NCI-H146 treated with DMSO at 0.1 percent for 48 hours (cell line): ENCODE data around the gene TMEM14A.
"Not testable (repeated sequence)": the region's sequence is repeated elsewhere in the genome, so short reads cannot be mapped to it uniquely, and the experiment has no call there.

Experiments used
- DNase-seq: peaks from one replicate; lab custom pipeline; 2025; ENCODE audit not compliant: unreplicated experiment; lab: John Stamatoyannopoulos, UW

TMEM14A gene

GRCh38 chr6:52694404-52694803 is 23.5 kb downstream of the TMEM14A start:
- DNase-seq = no peak

DNA sequence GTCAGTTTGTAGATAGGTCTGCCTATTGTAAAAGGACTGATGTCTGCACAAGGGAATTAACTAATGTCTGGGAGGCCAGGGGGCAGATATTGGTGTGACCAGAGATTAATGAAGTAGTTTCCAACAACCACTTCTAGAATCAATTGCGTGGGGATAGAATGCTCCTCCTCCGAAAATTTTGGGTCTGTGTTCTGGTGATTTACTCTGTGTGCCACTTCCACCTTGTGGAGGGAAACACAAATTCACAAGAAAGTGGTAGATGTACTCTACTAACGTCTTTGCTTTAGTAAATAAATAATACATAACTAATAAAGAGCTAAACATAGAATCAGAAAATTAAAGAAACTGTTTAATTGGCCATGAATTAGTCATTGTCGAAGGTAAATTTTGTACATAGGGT is 25.5 kb downstream of the TMEM14A start:
- DNase-seq = no peak

DNA sequence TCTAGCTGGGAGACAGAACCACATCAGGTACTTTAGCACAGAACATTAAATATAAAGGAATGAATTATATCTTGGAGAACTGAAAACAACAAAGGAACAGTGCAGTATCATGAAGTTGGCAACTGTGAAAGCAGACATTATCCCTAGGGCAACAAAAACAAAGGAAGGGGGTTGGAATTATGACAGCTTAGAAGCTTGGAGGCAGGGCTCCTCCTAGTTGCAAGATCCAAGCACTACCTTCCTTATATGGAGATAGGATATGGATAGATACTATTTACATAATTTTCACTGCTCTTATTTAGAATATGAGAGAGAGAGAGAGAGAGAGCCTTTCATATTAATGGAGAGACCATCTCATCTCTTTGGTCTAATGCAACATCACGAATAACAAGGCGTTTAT is 27.0 kb downstream of the TMEM14A start:
- DNase-seq = no peak

DNA sequence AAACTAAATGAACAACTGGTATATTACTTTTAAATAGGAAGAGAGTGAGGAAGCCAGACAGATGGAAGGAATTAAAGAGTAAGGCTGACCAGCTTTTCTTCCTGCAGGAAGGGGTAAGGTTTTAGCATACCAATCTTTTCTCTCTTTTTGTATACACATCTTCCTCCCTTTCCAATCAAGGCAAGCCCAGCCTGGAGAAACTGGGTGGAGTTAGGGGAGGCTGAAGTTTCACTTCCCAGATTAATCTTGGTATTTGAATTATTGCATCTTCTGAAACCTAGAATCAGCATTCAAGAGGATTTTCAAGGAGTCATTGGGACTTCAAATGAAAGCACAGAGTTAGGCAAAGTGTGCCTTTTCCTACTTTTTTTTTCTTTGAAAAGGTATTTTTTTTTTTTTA is 33.1 kb downstream of the TMEM14A start:
- DNase-seq = no peak

- not testable (repeated sequence) for DNase-seq
Measured at GRCh38 chr6:52704781-52705502, 34.0 kb downstream of the TMEM14A start.

- DNase-seq = no peak
Measured at GRCh38 chr6:52706001-52706400, 35.1 kb downstream of the TMEM14A start.

DNA sequence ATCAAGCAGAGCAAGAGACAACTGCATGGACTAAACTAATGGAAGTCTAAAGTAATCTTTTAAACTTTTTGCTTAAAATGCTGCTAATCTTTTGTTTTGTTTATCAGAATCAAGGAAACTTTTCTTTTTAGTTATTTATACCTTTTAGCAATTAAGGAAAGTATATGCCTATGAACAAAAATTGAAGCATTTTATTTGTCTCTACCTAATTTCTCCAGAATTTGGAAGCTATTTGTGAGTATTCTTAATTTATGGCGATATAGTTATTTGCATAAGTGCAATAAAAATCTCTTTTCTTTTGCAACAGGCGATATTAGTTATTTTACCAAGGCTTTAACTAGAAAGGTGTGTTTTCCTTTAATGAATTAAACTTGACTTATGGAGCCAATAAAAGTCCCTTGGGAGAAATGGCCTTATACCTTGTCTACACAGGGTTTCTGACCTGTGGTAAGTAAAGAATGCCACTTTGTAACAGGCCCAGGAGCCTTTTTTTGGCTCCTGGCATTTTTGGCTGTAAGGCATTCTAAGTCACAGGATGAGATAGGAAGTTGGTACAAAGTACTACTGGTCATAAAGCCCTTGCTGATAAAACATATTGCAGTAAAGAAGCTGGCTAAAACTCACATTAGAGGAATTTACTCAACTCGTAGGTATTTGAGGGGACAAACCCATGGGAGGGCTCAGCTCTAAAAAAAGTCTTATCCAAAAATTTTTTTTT is 37.2 kb downstream of the TMEM14A start:
- no peak for DNase-seq

GRCh38 chr6:52712136-52712535 is 41.2 kb downstream of the TMEM14A start:
- no peak for DNase-seq

DNA sequence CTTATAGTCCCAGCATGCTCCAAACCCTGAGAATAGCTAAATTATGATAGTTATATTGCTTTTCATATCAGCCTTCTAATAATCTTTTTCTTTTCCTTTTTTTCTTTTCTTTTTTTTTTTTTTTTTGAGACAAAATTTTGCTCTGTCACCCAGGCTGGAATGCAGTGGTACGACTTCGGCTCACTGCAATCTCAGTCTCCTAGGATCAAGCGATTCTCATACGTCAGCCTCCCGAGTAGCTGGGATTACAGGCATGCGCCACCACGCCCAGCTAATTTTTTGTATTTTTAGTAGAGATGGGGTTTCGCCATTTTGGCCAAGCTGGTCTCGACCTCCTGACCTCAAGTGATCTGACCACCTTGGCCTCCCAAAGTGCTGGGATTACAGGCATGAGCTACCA is 43.8 kb downstream of the TMEM14A start:
- DNase-seq = not testable (repeated sequence)

DNA sequence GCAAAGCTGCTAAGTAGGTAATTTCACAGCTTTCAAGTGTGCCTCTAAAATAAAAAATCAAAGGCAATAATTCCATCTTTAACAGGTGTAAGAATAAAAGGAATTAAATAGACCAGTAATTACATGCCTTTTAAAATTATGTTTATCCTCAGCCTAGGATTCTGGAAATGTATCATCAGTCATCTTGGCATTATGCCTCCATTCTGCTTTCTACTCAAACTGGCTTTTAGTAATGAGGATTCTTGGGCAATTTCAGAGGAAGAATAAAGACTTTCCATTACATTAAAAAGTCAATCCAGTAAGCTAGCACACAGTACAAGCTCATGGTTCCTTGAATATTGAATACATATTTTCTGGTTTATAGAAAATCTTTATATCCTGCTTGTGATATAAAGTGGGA is 47.6 kb downstream of the TMEM14A start:
- no peak for DNase-seq

DNA sequence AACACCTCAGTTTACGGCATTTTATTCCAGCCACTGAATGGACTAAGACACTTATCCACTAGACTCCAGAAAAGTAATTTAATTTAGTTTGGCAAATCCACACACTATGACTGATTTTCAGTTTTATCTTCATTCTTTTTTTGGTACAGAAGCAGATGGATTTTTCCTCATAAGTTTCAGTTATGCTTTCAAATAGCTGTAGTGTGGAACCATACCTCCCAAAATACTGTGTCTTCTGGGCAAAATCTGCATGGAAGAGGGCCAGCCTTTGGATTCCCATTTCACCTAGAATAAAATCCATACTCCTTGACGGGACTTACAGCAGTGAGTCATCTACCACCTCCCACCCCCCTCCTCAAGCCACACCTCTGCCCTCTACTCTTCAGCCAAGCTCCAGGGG is 49.4 kb downstream of the TMEM14A start:
- no peak for DNase-seq

GRCh38 chr6:52724042-52724405 is 53.1 kb downstream of the TMEM14A start:
- DNase-seq = no peak

DNA sequence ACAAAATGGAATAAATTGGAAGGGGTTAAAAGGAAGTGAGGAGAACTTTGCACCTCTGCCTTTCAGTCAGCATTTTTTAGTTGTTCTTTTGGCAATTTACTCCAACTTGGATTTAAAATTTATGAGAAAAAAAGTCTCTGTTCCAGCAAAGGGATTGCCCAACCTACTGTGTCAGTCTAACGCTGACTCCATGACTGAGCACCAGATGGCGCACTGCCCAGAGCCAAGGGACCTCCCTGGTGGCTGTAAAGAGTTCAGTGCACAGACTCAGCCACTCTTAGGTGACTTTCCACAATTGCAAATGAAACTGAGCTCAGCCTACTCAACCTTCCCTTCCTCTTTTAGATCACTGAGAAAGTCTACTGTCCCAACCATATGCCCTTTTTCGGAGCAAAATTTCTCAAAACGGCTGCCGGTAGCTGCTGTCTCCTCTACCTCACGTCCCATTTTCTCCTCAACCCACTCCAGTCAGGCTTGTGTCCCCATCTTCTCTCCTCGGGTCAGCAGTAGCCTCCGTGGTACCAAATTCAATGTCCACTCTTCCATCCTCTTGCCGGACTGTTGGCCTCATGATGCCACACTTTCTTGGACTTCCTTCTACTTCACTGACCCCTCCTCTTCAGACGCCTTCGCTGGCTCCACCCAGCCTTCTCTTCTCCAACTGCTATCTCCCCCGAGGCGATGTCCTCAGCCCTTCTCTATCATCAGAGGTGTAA is 53.7 kb downstream of the TMEM14A start:
- DNase-seq = peak; percentile 59

GRCh38 chr6:52725143-52725534 is 54.2 kb downstream of the TMEM14A start:
- peak; percentile 50 for DNase-seq

GRCh38 chr6:52725535-52726192 is 54.8 kb downstream of the TMEM14A start:
- peak; percentile 89 for DNase-seq

- no peak for DNase-seq
Measured at GRCh38 chr6:52726193-52726542, 55.3 kb downstream of the TMEM14A start.

- DNase-seq = peak; percentile 42
Measured at GRCh38 chr6:52726741-52727535, 56.0 kb downstream of the TMEM14A start.

GRCh38 chr6:52727908-52728307 is 57.0 kb downstream of the TMEM14A start:
- DNase-seq = no peak

DNA sequence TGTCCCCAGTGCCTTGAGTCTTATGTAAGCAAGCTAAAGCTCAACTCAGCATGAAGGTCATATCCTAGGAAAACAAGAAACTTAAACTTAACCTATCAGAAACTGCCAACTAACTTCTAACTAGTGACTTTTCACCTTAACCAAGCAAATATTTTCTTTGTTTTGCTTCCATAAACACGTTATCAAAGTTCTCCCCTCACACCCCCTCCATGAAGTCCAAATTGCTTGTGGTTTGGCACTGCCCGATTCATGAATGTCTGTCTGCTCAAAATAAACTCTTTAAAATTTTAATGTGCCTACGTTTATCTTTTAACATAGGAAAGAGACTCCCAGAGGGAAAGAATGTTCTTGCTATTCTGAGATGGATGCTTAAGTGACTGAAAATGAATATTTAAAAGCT is 57.5 kb downstream of the TMEM14A start:
- no peak for DNase-seq

DNA sequence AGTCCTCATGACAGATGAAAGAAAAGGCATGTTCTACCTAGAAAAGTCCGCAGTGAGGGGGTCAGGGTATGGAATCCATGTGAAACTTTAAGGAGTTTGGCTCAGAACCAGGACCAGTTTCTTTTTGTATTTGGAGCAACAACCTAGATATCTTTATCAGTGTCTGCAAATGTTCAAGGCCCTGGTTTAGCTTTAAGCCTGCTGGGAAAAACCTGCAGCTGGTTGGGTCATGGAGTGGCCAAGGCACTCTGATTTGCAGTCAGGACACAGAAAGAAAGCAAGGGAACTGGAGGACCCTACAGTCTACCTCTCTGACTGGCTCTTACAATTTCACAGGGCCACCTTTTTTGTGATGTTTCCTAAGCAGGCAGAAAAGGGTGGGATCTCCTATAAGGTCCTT is 58.7 kb downstream of the TMEM14A start:
- DNase-seq = no peak

GRCh38 chr6:52731719-52732118 is 60.8 kb downstream of the TMEM14A start:
- DNase-seq = no peak
